LNCaP clone FGC (cell line): ENCODE data around the gene DEPDC5.

Source experiments
- DNase-seq: peaks from one replicate; pipeline ENCODE4 v3.0.0-alpha.2; 2011; ENCODE audit warnings: low read depth
- H3K4me3 ChIP-seq: 2 replicates; pipeline ENCODE4 v1.5.1; 2011; ENCODE audit warnings: mild to moderate bottlenecking, low read depth, low read length, control low read depth
- CTCF ChIP-seq: IDR thresholded peaks from 2 replicates; pipeline ENCODE4 v1.5.1; 2012; ENCODE audit warnings: mild to moderate bottlenecking; ENCODE audit not compliant: control insufficient read depth, insufficient read depth; ENCODE audit errors: extremely low read depth

Gene DEPDC5

GRCh38 chr22:31848411-31848810, 94.6 kb downstream of the DEPDC5 start:
- H3K4me3 ChIP-seq: no peak overlapping the region
- DNase-seq: no peak
- TF ChIP-seq CTCF: no peak

GRCh38 chr22:31850135-31850534, 96.3 kb downstream of the DEPDC5 start:
- no peak for DNase-seq
- TF ChIP-seq CTCF: no peak
- no peak overlapping the region for H3K4me3 ChIP-seq

- TF ChIP-seq CTCF: no peak
- no peak for DNase-seq
- H3K4me3 ChIP-seq: no peak overlapping the region
Observed at GRCh38 chr22:31852691-31853421, 99.0 kb downstream of the DEPDC5 start.

GRCh38 chr22:31853736-31854495, 100.1 kb downstream of the DEPDC5 start:
- no peak for TF ChIP-seq CTCF
- H3K4me3 ChIP-seq: no peak overlapping the region
- DNase-seq: no peak

GRCh38 chr22:31857247-31857646, 103.4 kb downstream of the DEPDC5 start:
- H3K4me3 ChIP-seq: no peak overlapping the region
- no peak for DNase-seq
- TF ChIP-seq CTCF: no peak

GRCh38 chr22:31861226-31861840, 107.5 kb downstream of the DEPDC5 start:
- DNase-seq: no peak
- TF ChIP-seq CTCF: no peak
- no peak overlapping the region for H3K4me3 ChIP-seq

- no peak for DNase-seq
- H3K4me3 ChIP-seq: no peak overlapping the region
- no peak for TF ChIP-seq CTCF
Observed at GRCh38 chr22:31866918-31867317, 113.1 kb downstream of the DEPDC5 start.
